ENCODE results near the gene PPARD. TPM values are rescaled to one million over a fixed set of nuclear protein-coding genes. Genes with fewer than 3 reads are reported as not detected.

PPARD gene
- total and polyA plus RNA-seq, 2 donors from 2014 or later = 13.2 to 24.4 TPM

DNA sequence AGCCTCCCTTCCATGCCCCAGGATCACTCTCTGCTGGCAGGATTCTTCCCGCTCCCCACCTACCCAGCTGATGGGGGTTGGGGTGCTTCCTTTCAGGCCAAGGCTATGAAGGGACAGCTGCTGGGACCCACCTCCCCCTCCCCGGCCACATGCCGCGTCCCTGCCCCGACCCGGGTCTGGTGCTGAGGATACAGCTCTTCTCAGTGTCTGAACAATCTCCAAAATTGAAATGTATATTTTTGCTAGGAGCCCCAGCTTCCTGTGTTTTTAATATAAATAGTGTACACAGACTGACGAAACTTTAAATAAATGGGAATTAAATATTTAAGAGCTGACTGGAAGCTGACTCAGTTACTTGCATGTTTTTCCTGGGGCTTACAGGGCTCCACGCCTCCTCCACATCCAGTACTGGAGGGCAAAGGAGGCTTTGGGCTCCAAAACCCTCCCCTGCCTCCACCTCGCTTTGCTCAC lies 85.5 kb downstream of the PPARD start:
- Histone ChIP-seq H3K27ac (ENCODE audit: low read depth in 2 of 2, low read length in 2 of 2) (no peak overlapping the region), H3K9ac (ENCODE audit: low read length in 3 of 3) (no peak overlapping the region), H3K36me3 (ENCODE audit: control insufficient read depth in 2 of 3, insufficient read depth in 3 of 3, low read length in 3 of 3) (peaks cover 0 to 6% (median 3%) of the 10 kb centered on the region in 3 donors), H3K4me1 (ENCODE audit: control insufficient read depth in 2 of 3, insufficient read depth in 2 of 3, low read depth in 1 of 3, low read length in 3 of 3) (no peaks in the 10 kb centered on the region), H3K4me3 (ENCODE audit: low read length in 3 of 3) (no peak overlapping the region), H3K27me3 (ENCODE audit: control insufficient read depth, insufficient read depth, low read length) (no peaks in the 10 kb centered on the region), H3K9me3 (ENCODE audit: control insufficient read depth in 2 of 3, insufficient read depth in 1 of 3, low read length in 3 of 3) (peaks cover 0 to 7% (median 3%) of the 10 kb centered on the region in 3 donors)
- TF ChIP-seq, protein P1, sequence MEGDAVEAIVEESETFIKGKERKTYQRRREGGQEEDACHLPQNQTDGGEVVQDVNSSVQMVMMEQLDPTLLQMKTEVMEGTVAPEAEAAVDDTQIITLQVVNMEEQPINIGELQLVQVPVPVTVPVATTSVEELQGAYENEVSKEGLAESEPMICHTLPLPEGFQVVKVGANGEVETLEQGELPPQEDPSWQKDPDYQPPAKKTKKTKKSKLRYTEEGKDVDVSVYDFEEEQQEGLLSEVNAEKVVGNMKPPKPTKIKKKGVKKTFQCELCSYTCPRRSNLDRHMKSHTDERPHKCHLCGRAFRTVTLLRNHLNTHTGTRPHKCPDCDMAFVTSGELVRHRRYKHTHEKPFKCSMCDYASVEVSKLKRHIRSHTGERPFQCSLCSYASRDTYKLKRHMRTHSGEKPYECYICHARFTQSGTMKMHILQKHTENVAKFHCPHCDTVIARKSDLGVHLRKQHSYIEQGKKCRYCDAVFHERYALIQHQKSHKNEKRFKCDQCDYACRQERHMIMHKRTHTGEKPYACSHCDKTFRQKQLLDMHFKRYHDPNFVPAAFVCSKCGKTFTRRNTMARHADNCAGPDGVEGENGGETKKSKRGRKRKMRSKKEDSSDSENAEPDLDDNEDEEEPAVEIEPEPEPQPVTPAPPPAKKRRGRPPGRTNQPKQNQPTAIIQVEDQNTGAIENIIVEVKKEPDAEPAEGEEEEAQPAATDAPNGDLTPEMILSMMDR (IDR thresholded peaks at IDR 0.05; ENCODE audit: borderline replicate concordance, extremely low read depth, insufficient read depth) = no peak
- FAIRE-seq (no peak), DNase-seq (no peak)
- intact Hi-C loops (cut with DNase I) = no loop called here

DNA sequence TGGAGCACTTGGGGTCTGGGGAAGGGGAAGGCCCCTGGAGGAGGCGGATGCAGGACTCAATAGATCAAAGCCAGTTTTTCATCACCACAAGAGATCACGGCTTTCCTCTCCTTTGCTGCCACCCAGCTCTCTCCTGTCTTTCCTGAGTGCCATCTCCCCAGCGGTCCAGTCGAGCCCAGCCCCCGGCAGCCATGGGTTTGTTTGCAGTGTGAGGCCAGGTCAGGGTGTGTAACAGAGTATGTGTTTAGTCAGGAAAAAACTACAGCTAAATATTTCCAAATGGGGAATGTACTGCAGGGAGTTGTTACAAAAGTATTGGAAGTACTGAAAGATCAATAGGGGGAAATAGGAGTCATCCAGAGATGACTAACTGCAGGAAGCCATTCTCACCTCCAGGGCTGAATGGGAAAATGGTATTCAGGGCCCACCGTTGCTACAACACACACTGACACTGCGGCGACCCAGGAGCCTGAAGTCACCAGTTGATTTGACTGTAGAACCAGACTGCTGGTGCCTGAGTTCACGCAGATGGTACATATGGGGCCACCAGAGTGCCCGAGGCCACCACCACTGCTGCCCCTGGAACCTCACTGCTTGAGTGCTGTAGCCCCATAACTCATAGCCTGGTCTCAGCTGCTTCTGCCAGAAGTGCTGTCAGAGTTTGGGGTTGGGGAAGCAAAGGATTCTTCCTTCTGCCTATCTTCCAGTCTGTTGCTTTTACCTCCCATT lies 86.2 kb downstream of the PPARD start:
- no peak for FAIRE-seq

DNA sequence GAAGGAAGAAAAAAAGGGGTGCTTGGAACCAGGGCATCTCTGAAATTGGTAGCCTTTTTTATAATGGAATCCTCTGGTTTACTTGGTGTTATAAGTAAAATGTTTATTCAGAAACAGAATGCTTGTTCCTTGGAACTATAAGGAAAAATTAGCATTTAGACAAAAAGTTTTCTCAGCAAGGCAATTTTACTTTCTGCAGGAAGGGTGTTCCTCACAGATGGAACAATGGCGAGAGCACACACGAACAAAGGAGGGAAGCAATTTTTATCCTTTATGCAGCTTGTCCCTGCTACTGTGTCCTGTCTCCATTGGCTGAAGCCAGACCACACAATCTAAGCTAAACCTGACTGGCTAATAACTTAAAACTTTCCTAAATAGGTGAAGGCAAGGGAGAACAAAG lies 87.1 kb downstream of the PPARD start:
- H3K9ac ChIP-seq (ENCODE audit: low read length in 3 of 3) = no peak overlapping the region
- peaks cover 0 to 7% (median 3%) of the 10 kb centered on the region in 3 donors for H3K9me3 ChIP-seq (ENCODE audit: control insufficient read depth in 2 of 3, insufficient read depth in 1 of 3, low read length in 3 of 3)
- H3K36me3 ChIP-seq (ENCODE audit: control insufficient read depth in 2 of 3, insufficient read depth in 3 of 3, low read length in 3 of 3) = peaks cover 0 to 3% (median 3%) of the 10 kb centered on the region in 3 donors
- H3K27me3 ChIP-seq (ENCODE audit: control insufficient read depth, insufficient read depth, low read length) = no peaks in the 10 kb centered on the region
- H3K4me3 ChIP-seq (ENCODE audit: low read length in 3 of 3) = no peak overlapping the region
- FAIRE-seq (no peak), DNase-seq (no peak)
- no peak overlapping the region for H3K27ac ChIP-seq (ENCODE audit: low read depth in 2 of 2, low read length in 2 of 2)
- intact Hi-C loops (cut with DNase I) = no loop called here
- no peaks in the 10 kb centered on the region for H3K4me1 ChIP-seq (ENCODE audit: control insufficient read depth in 2 of 3, insufficient read depth in 2 of 3, low read depth in 1 of 3, low read length in 3 of 3)
- TF ChIP-seq, protein P1 (IDR thresholded peaks at IDR 0.05; ENCODE audit: borderline replicate concordance, extremely low read depth, insufficient read depth) = no peak

More for the DNA sequence above, 86.2 kb downstream of the PPARD start:
- Histone ChIP-seq H3K36me3 (ENCODE audit: control insufficient read depth in 2 of 3, insufficient read depth in 3 of 3, low read length in 3 of 3) (peaks cover 0 to 6% (median 3%) of the 10 kb centered on the region in 3 donors), H3K4me3 (ENCODE audit: low read length in 3 of 3) (no peak overlapping the region), H3K9ac (ENCODE audit: low read length in 3 of 3) (no peak overlapping the region), H3K27me3 (ENCODE audit: control insufficient read depth, insufficient read depth, low read length) (no peaks in the 10 kb centered on the region), H3K4me1 (ENCODE audit: control insufficient read depth in 2 of 3, insufficient read depth in 2 of 3, low read depth in 1 of 3, low read length in 3 of 3) (no peaks in the 10 kb centered on the region), H3K9me3 (ENCODE audit: control insufficient read depth in 2 of 3, insufficient read depth in 1 of 3, low read length in 3 of 3) (peaks cover 0 to 7% (median 3%) of the 10 kb centered on the region in 3 donors), H3K27ac (ENCODE audit: low read depth in 2 of 2, low read length in 2 of 2) (no peak overlapping the region)
- DNase-seq = no peak
- TF ChIP-seq, protein P1 (IDR thresholded peaks at IDR 0.05; ENCODE audit: borderline replicate concordance, extremely low read depth, insufficient read depth) = no peak
- intact Hi-C loops (cut with DNase I) = no loop called here
